ENCODE results near the gene TRIM7. TPM values are rescaled to one million over a fixed set of nuclear protein-coding genes. Genes with fewer than 3 reads are reported as not detected.
"Not testable (repeated sequence)": the region's sequence is repeated elsewhere in the genome, so short reads cannot be mapped to it uniquely, and the experiment has no call there.

The TRIM7 gene
- total RNA-seq, 1 experiment from 2014 or later, result 28.1 TPM

DNA sequence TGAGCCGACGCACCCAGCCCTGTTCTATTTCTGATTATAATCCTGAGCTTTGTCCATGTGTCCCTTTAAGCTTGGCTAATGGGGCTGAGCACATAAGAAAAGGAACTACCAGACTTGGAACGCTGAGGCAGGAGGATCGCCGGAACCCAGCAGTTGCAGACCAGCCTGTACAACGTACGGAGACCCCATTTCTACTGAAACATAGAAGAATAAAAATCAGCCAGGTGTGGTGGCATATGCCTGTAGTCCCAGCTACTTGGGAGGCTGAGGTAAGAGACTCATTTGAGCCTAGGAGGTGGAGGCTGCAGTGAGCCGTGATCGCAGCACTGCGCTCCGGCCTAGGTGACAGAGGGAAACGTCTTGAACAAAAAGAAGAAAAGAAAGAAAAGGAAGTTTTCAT is 22.3 kb downstream of the TRIM7 start:
- no peak overlapping the region for H3K4me3 ChIP-seq (ENCODE audit: low read length)
- H3K27ac ChIP-seq (ENCODE audit: low read length), result no peak overlapping the region
- ATAC-seq (no peak), DNase-seq (no peak)
- H3K4me2 ChIP-seq (ENCODE audit: low read length), result no peak overlapping the region
- TF ChIP-seq EZH2 (IDR thresholded peaks at IDR 0.05; ENCODE audit: low read length, unreplicated experiment) (no peak), EZH2phosphoT487 (IDR thresholded peaks at IDR 0.05; ENCODE audit: borderline replicate concordance, low read length) (no peak), CTCF (conservative IDR thresholded peaks at IDR 0.05; ENCODE audit: low read depth, low read length) (no peak)
- no peaks in the 10 kb centered on the region for H3K9me2 ChIP-seq (replicated peaks; ENCODE audit: low read length)
- no peaks in the 10 kb centered on the region for H3K36me3 ChIP-seq (ENCODE audit: low read depth, low read length)
- intact Hi-C loops (cut with micrococcal nuclease), result loop anchor here (5.0 kb wide), 1 partner anchor 80 kb away; the partner anchor contains the start of gene TRIM52
- no peak overlapping the region for H3K9ac ChIP-seq (ENCODE audit: low read length)
- H4K20me1 ChIP-seq (ENCODE audit: low read length), result no peaks in the 10 kb centered on the region
- ChIA-PET CTCF (no interaction called here), POLR2A (ENCODE audit: unreplicated experiment) (no interaction called here)
- H3K27me3 ChIP-seq (ENCODE audit: low read length), result no peaks in the 10 kb centered on the region
- H3K4me1 ChIP-seq (ENCODE audit: insufficient read depth, low read length), result peaks cover 12% of the 10 kb centered on the region
- no peaks in the 10 kb centered on the region for H3K79me2 ChIP-seq (ENCODE audit: low read length)
- H3K9me3 ChIP-seq (ENCODE audit: low read length), result no peaks in the 10 kb centered on the region
- no peaks in the 10 kb centered on the region for H3F3A ChIP-seq (ENCODE audit: low read length, unreplicated experiment)
- no peak overlapping the region for H2AFZ ChIP-seq (ENCODE audit: low read length)
- BruUV-seq (replicated peaks), result no TSS peak

DNA sequence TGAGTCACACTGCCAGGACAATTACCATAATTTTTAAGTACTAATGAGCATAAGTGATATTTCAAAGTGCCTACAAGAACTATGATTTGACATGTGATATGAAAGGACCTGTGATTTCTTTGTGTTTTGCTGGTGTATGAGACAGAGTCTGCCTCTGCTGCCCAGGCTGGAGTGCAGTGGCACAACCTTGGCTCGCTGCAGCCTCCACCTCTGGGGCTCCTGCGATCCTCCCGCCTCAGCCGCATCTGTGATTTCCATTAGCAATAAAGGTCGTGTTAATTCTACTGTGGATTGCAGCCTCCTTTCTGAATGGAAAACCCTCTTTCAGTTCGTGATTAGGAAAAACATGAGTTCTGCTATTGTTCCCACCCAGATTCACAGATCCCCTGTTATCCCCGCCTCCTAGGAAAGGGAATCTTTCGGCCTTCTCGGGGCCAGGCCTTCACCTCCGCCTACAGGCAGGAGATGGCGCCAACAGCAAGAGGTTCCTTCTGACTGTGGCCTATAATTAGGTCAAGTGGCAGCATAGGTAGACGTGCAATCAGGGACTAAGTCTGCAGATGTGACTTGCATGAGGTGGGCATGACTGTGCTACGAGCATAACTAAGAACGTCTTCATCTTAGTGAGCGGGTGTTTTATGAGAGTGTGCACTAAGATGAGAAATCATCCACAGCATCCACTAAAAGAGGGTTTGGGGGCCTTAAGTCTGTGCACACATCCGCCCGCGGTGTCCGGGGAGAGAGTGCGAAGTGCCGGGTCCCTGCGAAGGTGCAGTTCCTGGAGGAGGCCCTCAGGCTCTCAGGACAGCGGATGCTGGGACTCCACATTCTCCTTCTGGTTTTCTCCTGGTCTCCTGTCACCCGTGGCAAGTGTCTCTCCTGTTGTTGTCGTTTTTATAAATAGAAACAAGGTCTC is 23.1 kb downstream of the TRIM7 start:
- TF ChIP-seq EZH2phosphoT487 (IDR thresholded peaks at IDR 0.05; ENCODE audit: borderline replicate concordance, low read length), result no peak
- no peak for TF ChIP-seq EZH2 (IDR thresholded peaks at IDR 0.05; ENCODE audit: low read length, unreplicated experiment)
- peak; percentile 89 for TF ChIP-seq CTCF (conservative IDR thresholded peaks at IDR 0.05; ENCODE audit: low read depth, low read length)
- Histone ChIP-seq H3K4me3 (ENCODE audit: low read length) (no peak overlapping the region), H3K27ac (ENCODE audit: low read length) (no peak overlapping the region), H3K79me2 (ENCODE audit: low read length) (no peaks in the 10 kb centered on the region), H3K4me2 (ENCODE audit: low read length) (no peak overlapping the region), H3K36me3 (ENCODE audit: low read depth, low read length) (no peaks in the 10 kb centered on the region), H3F3A (ENCODE audit: low read length, unreplicated experiment) (no peaks in the 10 kb centered on the region), H3K9me2 (replicated peaks; ENCODE audit: low read length) (no peaks in the 10 kb centered on the region), H3K27me3 (ENCODE audit: low read length) (no peaks in the 10 kb centered on the region), H3K4me1 (ENCODE audit: insufficient read depth, low read length) (peaks cover 12% of the 10 kb centered on the region), H3K9me3 (ENCODE audit: low read length) (no peaks in the 10 kb centered on the region), H3K9ac (ENCODE audit: low read length) (no peak overlapping the region), H2AFZ (ENCODE audit: low read length) (no peak overlapping the region), H4K20me1 (ENCODE audit: low read length) (no peaks in the 10 kb centered on the region)
- CTCF ChIA-PET, result no interaction called here
- intact Hi-C loops (cut with micrococcal nuclease), result loop anchor here (5.0 kb wide), 1 partner anchor 80 kb away; the partner anchor contains the start of gene TRIM52
- BruUV-seq (replicated peaks), result no TSS peak
- peak; percentile 73 for ATAC-seq
- DNase-seq, result peak; percentile 83
- POLR2A ChIA-PET (ENCODE audit: unreplicated experiment), result no interaction called here

DNA sequence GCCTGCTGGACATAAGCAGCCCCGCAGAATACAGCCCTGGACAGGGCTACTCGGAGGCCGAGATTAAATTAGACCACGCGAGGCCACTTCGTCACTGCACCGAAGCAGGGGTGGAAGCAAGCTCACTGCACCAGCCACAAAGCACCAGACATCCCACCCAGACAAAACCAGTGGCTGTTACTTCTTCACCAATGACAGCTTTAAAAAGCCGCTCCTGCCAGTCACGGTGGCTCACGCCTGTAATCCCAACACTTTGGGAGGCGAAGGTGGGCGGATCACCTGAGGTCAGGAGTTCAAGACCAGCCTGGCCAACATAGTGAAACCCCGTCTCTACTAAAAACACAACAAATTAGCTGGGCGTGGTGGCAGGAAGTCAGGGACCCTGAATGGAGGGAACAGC is 27.4 kb downstream of the TRIM7 start:
- POLR2A ChIA-PET (ENCODE audit: unreplicated experiment); H3K9me3 ChIP-seq (ENCODE audit: low read length); BruUV-seq (replicated peaks); H3K9me2 ChIP-seq (replicated peaks; ENCODE audit: low read length); intact Hi-C loops (cut with micrococcal nuclease); H3K4me2 ChIP-seq (ENCODE audit: low read length); H3K4me3 ChIP-seq (ENCODE audit: low read length); H3K4me1 ChIP-seq (ENCODE audit: insufficient read depth, low read length); H3K36me3 ChIP-seq (ENCODE audit: low read depth, low read length); H4K20me1 ChIP-seq (ENCODE audit: low read length); H3K27me3 ChIP-seq (ENCODE audit: low read length); H2AFZ ChIP-seq (ENCODE audit: low read length); H3K79me2 ChIP-seq (ENCODE audit: low read length); H3F3A ChIP-seq (ENCODE audit: low read length, unreplicated experiment); ATAC-seq; H3K9ac ChIP-seq (ENCODE audit: low read length); H3K27ac ChIP-seq (ENCODE audit: low read length); DNase-seq: not testable (repeated sequence)
- CTCF ChIA-PET, result interaction anchor here (0.6 kb wide), 1 partner anchor 267 kb away, joined by 5 read pairs; no protein-coding TSS in a partner anchor
